ENCODE results near the gene PPP4R4.
"Not testable (repeated sequence)": the region's sequence is repeated elsewhere in the genome, so short reads cannot be mapped to it uniquely, and the experiment has no call there.

The PPP4R4 gene

DNA sequence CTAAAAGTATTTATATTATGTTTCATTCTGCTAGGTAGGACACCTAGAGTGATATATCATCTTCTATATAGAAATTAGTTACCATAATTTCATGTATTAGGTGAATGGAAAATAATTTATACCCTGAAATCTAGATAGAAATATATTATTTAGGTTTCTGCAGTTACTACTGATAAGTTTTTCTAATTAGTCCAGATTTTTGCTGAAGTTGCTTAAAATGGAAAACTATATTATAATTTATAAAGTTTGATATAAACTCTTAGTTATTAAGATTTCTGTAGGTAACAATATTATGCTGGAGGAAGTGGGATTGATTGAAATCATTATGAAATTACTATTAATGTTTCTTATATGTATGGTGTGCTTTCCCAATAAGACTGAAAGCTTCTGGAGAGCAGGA, 62.9 kb downstream of the PPP4R4 start:
- H3K4me1 Mint-ChIP-seq (ENCODE audit: low read depth) = peaks cover 11% of the 10 kb centered on the region
- no peak overlapping the region for H3K4me3 Mint-ChIP-seq
- no peaks in the 10 kb centered on the region for H3K36me3 Mint-ChIP-seq (ENCODE audit: low read depth)
- H3K27me3 Mint-ChIP-seq (ENCODE audit: low read depth) = no peaks in the 10 kb centered on the region
- H3K9me3 Mint-ChIP-seq = no peaks in the 10 kb centered on the region
- H3K27ac Mint-ChIP-seq = no peak overlapping the region

DNA sequence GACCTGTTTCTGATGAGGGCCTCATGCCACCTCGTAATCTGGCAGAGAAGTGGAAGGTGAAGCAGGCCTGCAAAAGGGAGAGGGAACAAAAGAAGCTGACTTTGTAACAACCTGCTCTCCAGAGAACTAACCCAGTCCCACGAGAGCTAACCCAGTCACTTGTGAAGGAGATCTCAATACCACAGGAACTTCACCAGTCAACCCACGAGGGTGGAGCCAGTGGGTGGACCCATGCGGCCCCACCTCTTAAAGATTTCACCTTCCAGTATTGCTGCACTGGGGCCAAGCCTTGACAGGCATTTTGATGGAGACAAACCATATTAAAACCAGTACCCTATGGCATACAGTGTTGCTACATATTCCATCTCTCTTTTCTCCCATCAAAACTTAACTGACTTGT, 63.9 kb downstream of the PPP4R4 start:
- Mint-ChIP-seq H3K36me3 (ENCODE audit: low read depth) (no peaks in the 10 kb centered on the region), H3K4me1 (ENCODE audit: low read depth) (peaks cover 11% of the 10 kb centered on the region), H3K9me3 (no peaks in the 10 kb centered on the region), H3K27me3 (ENCODE audit: low read depth) (no peaks in the 10 kb centered on the region), H3K4me3 (no peak overlapping the region), H3K27ac (no peak overlapping the region)

DNA sequence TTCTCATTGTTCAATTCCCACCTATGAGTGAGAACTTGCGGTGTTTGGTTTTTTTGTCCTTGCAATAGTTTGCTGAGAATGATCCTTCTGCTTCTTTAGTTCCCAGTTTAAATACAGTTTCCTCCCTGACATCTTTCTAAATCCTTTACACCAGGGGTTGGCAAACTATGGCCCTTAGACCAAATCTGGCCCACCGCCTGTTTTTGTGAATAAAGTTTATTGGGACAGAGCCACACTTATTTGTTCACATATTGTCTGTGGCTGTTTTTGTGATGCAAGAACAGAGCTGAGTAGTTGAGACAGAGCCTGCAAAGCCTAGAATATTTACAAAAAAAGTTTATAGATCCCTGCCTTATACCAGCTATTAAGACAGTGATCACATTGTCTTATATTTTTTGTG, 65.3 kb downstream of the PPP4R4 start:
- H3K27ac Mint-ChIP-seq = no peak overlapping the region
- H3K9me3 Mint-ChIP-seq = no peaks in the 10 kb centered on the region
- H3K36me3 Mint-ChIP-seq (ENCODE audit: low read depth) = no peaks in the 10 kb centered on the region
- H3K4me3 Mint-ChIP-seq = no peak overlapping the region
- peaks cover 11% of the 10 kb centered on the region for H3K4me1 Mint-ChIP-seq (ENCODE audit: low read depth)
- no peaks in the 10 kb centered on the region for H3K27me3 Mint-ChIP-seq (ENCODE audit: low read depth)

DNA sequence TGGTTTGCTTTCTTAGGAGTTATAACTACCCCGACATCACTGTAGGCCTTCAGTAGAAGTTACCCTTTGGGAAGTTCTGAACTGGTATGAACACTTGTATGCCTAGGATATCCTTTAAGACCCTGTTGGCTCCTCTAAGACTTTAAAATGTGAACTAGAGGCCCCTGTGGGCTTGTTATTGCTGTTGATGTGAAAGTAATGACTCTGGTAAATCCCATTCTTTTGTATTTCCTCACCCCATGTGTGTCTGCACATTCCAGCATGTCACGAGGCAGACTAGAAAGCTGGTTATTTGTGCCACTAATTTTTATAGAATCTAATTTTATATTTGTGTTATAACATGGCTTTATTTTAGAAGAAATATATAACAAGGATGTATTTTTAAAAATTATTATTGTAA, 70.1 kb downstream of the PPP4R4 start:
- no peaks in the 10 kb centered on the region for H3K27me3 Mint-ChIP-seq (ENCODE audit: low read depth)
- no peak overlapping the region for H3K4me3 Mint-ChIP-seq
- no peak overlapping the region for H3K27ac Mint-ChIP-seq
- no peaks in the 10 kb centered on the region for H3K4me1 Mint-ChIP-seq (ENCODE audit: low read depth)
- H3K9me3 Mint-ChIP-seq = no peaks in the 10 kb centered on the region
- no peaks in the 10 kb centered on the region for H3K36me3 Mint-ChIP-seq (ENCODE audit: low read depth)

DNA sequence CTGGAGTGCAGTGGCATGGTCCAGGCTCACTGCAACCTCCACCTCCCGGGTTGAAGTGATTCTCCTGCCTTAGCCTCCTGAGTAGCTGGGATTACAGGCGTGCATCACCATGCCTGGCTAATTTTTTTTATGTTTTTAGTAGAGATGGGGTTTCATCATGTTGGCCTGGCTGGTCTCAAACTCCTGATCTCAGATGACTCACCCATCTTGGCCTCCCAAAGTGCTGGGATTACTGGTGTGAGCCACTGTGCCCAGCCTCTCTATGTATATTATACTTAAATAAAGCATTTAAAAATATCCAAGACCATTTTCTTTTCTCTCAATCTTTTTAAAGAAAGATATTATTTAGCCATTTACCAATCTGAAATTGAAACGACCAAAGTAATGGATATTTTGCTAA, 90.1 kb downstream of the PPP4R4 start:
- not testable (repeated sequence) for H3K27me3 Mint-ChIP-seq (ENCODE audit: low read depth); H3K27ac Mint-ChIP-seq; H3K36me3 Mint-ChIP-seq (ENCODE audit: low read depth); H3K4me3 Mint-ChIP-seq; H3K4me1 Mint-ChIP-seq (ENCODE audit: low read depth)
- peaks cover 14% of the 10 kb centered on the region for H3K9me3 Mint-ChIP-seq

DNA sequence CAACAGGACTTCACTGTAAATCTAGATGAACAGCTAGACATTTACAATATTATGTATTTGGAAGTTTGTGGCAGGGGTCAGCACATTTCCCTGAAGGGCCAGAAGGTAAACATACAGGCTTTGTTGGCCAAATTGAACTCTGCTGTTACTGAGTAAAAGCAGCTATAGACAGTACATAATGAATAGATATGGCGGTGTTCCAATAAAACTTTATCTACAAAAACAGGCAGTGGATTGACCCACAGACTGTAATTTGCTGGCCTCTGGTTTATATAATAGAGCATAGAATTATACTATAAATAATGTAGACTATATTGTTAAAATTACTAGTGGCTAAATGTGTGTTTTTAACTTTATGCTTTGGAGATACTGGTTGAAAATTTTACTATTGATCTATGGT, 93.2 kb downstream of the PPP4R4 start:
- Mint-ChIP-seq H3K27me3 (ENCODE audit: low read depth) (no peaks in the 10 kb centered on the region), H3K4me3 (no peak overlapping the region), H3K4me1 (ENCODE audit: low read depth) (no peaks in the 10 kb centered on the region), H3K27ac (no peak overlapping the region), H3K36me3 (ENCODE audit: low read depth) (no peaks in the 10 kb centered on the region), H3K9me3 (peaks cover 12% of the 10 kb centered on the region)

DNA sequence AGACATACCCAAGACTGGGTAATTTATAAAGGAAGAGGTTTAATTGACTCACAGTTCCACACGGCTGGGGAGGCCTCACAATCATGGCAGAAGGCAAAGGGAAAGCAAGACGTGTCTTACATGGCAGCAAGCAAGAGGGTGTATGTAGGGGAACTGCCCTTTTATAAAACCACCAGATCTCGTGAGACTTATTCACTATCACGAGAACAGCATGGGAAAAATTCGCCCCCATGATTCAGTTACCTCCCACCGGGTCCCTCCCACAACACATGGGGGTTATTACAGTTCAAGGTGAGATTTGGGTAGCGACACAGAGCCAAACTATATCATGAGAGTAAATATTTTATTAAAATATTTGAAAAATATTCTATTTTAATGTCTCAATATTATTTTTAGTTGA, 94.5 kb downstream of the PPP4R4 start:
- not testable (repeated sequence) for H3K4me1 Mint-ChIP-seq (ENCODE audit: low read depth); H3K9me3 Mint-ChIP-seq; H3K27me3 Mint-ChIP-seq (ENCODE audit: low read depth); H3K4me3 Mint-ChIP-seq; H3K36me3 Mint-ChIP-seq (ENCODE audit: low read depth); H3K27ac Mint-ChIP-seq

DNA sequence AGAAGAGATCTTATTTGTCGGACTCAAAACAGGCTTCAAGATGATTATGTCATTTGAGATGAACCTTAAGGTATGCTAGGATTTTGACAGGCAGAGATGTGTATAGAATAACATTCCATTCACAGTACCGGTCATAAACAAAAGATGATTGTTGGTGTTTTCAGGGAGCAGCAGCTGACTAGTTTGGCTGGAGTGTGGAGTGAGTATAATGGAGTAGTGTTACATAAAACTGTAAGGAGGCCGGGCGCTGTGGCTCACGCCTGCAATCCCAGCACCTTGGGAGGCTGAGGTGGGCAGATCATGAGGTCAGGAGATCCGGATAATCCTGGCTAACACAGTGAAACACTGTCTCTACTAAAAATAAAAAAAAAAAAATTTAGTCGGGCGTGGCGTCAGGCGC, 95.0 kb downstream of the PPP4R4 start:
- Mint-ChIP-seq H3K4me1 (ENCODE audit: low read depth) (no peaks in the 10 kb centered on the region), H3K9me3 (no peaks in the 10 kb centered on the region), H3K4me3 (no peak overlapping the region), H3K36me3 (ENCODE audit: low read depth) (no peaks in the 10 kb centered on the region), H3K27ac (no peak overlapping the region), H3K27me3 (ENCODE audit: low read depth) (no peaks in the 10 kb centered on the region)

DNA sequence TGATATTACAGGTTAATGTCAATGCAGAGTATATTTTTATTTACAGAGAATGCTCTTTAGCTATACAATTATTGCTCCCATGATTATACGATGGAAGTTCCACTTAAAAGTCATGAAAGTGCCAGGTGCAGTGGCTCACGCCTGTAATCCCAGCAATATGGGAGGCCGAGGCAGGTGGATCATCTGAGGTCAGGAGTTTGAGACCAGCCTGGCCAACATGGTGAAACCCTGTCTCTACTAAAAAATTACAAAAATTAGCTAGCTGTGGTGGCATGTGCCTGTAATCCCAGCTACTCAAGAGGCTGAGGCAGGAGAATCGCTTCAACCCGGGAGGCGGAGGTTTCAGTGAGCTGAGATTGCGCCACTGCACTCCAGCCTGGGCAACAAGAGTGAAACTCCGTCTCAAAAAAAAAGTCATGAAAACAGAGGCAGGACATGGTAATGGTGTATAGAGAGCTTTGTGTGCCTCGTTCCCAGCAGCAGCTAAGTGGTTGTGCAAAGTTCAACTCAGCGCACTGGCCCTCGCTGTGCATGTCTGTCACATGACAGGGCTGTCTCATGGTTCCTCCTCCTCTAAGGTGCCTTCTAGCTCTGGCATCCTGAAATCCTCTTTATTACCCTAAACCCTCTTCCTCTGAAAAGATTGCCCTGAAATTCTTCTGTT, 102.9 kb downstream of the PPP4R4 start:
- H3K36me3 Mint-ChIP-seq (ENCODE audit: low read depth); H3K27ac Mint-ChIP-seq; H3K4me1 Mint-ChIP-seq (ENCODE audit: low read depth); H3K9me3 Mint-ChIP-seq; H3K4me3 Mint-ChIP-seq; H3K27me3 Mint-ChIP-seq (ENCODE audit: low read depth): not testable (repeated sequence)

DNA sequence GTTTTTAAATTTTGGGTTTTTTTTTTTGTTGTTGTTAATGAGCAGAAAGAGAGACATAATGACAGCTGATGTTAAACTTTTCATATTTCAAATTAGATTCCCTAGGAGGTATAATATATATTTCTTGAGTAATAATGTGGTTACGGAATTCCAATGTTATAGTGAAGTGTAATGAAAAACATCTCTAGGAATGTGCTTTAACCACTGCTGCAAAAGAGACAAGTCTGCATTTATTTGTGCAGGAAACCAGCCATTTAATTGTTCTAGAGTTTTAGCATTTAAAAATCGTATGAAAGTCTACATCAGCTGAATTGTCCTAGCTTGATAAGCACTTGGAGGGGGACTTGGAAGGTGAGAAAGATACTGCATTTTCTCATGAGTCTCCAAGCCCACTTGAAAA, 104.6 kb downstream of the PPP4R4 start:
- H3K36me3 Mint-ChIP-seq (ENCODE audit: low read depth) = no peaks in the 10 kb centered on the region
- H3K9me3 Mint-ChIP-seq = no peaks in the 10 kb centered on the region
- no peaks in the 10 kb centered on the region for H3K27me3 Mint-ChIP-seq (ENCODE audit: low read depth)
- no peak overlapping the region for H3K27ac Mint-ChIP-seq
- no peak overlapping the region for H3K4me3 Mint-ChIP-seq
- H3K4me1 Mint-ChIP-seq (ENCODE audit: low read depth) = no peaks in the 10 kb centered on the region

DNA sequence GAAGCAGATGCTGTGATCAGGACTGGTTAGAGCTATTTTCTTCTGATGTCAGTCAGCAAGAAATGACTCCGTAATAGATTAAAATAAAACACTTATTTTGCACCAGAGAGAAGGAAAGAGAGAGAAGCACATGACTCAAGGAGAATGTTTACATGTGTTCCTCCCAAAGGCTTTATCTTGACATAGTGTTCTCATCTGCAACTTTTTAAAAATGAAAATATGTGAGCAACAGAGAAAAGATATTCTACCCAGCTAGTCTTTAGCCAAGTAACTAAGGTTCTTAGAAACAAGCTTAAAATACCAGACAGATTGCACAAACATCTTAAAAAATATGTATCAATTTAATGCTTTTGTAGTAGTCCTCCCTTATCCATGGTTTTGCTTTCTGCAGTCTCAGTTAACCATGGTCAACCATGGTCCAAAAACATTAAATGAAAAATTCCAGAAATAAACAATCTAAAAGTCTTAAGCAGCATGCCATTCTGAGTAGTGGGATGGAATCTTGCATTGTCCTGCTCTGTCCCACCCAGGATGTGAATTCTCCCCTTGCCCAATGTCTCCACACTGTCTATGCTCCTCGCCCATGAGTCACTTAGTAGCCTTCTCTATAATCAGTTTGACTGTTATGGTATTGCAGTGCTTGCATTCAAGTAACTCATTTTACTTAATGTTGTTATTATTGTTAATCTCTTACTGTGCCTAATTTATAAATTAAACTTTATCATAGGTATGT, 109.0 kb downstream of the PPP4R4 start:
- Mint-ChIP-seq H3K27me3 (ENCODE audit: low read depth) (no peaks in the 10 kb centered on the region), H3K36me3 (ENCODE audit: low read depth) (no peaks in the 10 kb centered on the region), H3K4me1 (ENCODE audit: low read depth) (peaks cover 4% of the 10 kb centered on the region), H3K27ac (no peak overlapping the region), H3K9me3 (no peaks in the 10 kb centered on the region), H3K4me3 (no peak overlapping the region)

DNA sequence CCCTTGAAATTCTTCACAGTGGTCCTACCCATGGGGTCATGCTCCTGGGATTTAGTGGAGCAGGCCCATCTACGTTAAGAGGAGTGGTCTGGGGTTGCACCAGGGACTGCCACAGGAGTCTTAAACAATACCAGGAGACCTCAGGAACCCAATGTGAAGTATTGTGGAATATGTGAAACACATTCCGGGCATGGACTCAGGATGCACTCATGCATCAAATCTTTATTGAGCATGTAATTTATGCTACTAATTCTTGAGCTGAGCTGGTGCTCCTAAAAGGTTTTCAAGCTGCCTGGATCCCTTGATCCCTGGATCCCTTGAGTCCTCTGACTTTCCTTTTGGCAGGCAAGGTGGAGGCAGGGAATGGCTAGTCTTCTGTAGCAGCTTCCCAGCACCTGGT, 110.1 kb downstream of the PPP4R4 start:
- Mint-ChIP-seq H3K9me3 (no peaks in the 10 kb centered on the region), H3K36me3 (ENCODE audit: low read depth) (no peaks in the 10 kb centered on the region), H3K27me3 (ENCODE audit: low read depth) (no peaks in the 10 kb centered on the region), H3K4me3 (no peak overlapping the region), H3K27ac (no peak overlapping the region), H3K4me1 (ENCODE audit: low read depth) (peaks cover 4% of the 10 kb centered on the region)

DNA sequence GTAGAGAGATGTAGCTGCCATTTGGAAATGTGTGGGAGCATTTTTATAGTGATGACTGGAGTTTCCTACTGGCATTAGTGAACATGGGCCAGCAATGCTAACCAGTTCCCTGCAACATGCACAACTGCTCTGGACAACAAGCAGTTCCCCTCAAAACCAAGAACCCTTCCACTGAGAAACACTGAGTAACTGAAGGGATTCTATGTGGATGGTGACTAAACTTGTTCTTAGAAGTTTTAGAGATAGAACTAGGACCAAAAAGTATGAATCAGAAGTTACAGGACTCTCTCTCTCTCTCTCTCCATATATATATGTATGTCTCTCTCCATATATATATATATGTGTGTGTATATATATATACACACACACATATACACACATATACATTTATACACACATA, 111.0 kb downstream of the PPP4R4 start:
- Mint-ChIP-seq H3K9me3 (no peaks in the 10 kb centered on the region), H3K27ac (no peak overlapping the region), H3K4me1 (ENCODE audit: low read depth) (peaks cover 4% of the 10 kb centered on the region), H3K4me3 (no peak overlapping the region), H3K36me3 (ENCODE audit: low read depth) (no peaks in the 10 kb centered on the region), H3K27me3 (ENCODE audit: low read depth) (no peaks in the 10 kb centered on the region)

DNA sequence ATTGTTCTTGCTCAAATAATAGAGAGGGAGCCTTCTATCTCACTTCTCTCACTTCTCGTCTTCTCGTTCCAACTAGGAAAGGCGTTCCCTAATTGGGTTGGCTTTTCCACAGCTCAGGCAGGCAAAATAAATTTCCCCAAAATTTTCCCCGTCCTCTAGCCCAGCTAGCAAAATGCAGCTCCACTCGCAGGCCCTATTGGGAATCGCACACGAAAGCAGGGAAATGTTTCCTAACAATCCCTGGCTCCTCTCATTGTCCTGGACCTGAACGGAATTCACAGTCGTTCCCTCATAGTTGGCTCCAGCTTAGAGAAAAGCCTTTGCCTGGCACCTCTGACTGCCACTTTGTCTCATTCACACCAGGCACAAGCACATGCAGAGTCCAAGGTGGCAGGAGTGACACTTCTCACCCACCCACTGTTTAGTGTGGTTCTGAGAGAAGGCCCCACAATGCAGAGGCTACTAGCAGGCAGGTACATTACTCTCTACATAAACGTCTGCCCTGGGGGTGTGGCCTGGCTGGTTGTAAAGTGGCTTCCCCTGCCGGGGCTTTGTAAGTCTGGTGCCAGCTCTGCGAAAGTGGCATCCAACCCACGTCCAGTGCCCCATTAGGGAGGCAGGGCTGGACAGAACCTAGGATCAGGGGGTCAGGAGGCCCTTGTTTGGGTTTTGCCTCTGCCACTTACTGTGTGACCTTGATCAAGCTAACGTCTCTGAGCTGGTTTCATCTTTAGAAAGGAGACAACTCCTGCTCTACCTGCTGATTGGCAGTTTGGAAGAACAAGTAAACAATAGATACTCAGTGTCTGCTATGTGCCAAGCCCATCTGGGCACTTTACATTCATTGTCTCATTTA, 114.7 kb downstream of the PPP4R4 start:
- Mint-ChIP-seq H3K27me3 (ENCODE audit: low read depth) (no peaks in the 10 kb centered on the region), H3K36me3 (ENCODE audit: low read depth) (no peaks in the 10 kb centered on the region), H3K4me3 (no peak overlapping the region), H3K9me3 (no peaks in the 10 kb centered on the region), H3K27ac (no peak overlapping the region), H3K4me1 (ENCODE audit: low read depth) (peaks cover 4% of the 10 kb centered on the region)

DNA sequence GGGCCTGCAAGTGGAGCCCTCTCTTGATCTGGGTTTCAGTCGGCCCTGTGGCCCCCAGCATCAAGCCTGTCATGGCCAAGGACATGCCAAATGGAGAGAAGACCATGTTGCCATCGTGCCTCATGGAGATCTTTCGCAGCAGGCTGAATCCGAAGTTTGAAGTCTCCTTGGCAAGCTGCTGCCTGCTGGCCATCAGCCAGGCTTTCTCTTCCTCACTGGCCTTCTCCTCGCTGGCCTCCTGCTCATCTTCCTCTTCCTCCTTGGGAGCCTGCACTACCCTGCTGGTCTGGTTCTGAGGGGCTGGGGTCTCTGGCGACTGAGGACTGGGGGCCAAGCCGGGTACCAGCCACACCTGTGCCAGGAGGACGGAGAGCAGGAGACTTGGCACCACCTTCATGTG, 116.1 kb downstream of the PPP4R4 start:
- H3K36me3 Mint-ChIP-seq (ENCODE audit: low read depth) = no peaks in the 10 kb centered on the region
- peaks cover 4% of the 10 kb centered on the region for H3K4me1 Mint-ChIP-seq (ENCODE audit: low read depth)
- no peak overlapping the region for H3K4me3 Mint-ChIP-seq
- no peaks in the 10 kb centered on the region for H3K27me3 Mint-ChIP-seq (ENCODE audit: low read depth)
- H3K27ac Mint-ChIP-seq = no peak overlapping the region
- H3K9me3 Mint-ChIP-seq = no peaks in the 10 kb centered on the region
